Keratinocyte (primary cell): ENCODE data around the gene DRAP1. TPM values are rescaled to one million over a fixed set of nuclear protein-coding genes. Genes with fewer than 3 reads are reported as not detected.

ENCODE experiments used
- DNase-seq: peaks from one replicate; pipeline ENCODE4 v3.0.0-alpha.2; 2011; ENCODE audit warnings: low read depth, missing footprints, low spot score
- FAIRE-seq: peaks from 2 replicates; lab custom pipeline; 2011; peaks lifted over from hg19 to GRCh38; lab: Jason Lieb, UNC
- H2AFZ ChIP-seq: 2 replicates; pipeline ENCODE4 v1.6.0; 2012; ENCODE audit warnings: low read length, control low read depth, inconsistent platforms; ENCODE audit not compliant: control insufficient read depth
- H3K27ac ChIP-seq: 2 replicates; pipeline ENCODE4 v1.5.1; 2011; ENCODE audit warnings: low read length; ENCODE audit not compliant: control insufficient read depth, insufficient read depth
- H3K27me3 ChIP-seq: 3 replicates; pipeline ENCODE4 v1.6.0; 2011; ENCODE audit warnings: low read length; ENCODE audit not compliant: control insufficient read depth, insufficient read depth; ENCODE audit errors: extremely low read depth
- H3K36me3 ChIP-seq, 2 experiments: 2 replicates in 1 of 2; 3 replicates in 1 of 2; pipeline ENCODE4 v1.5.1; 2011; ENCODE audit warnings: low read length in 2 of 2, mild to moderate bottlenecking in 1 of 2; ENCODE audit not compliant: control insufficient read depth in 2 of 2, insufficient read depth in 2 of 2; ENCODE audit errors: extremely low read depth in 1 of 2
- H3K4me1 ChIP-seq: 3 replicates; pipeline ENCODE4 v1.5.1; 2011; ENCODE audit warnings: low read length; ENCODE audit not compliant: control insufficient read depth, insufficient read depth; ENCODE audit errors: extremely low read depth
- H3K4me2 ChIP-seq: 3 replicates; pipeline ENCODE4 v1.6.0; 2011; ENCODE audit warnings: low read depth, low read length; ENCODE audit not compliant: control insufficient read depth, insufficient read depth; ENCODE audit errors: extremely low read depth
- H3K4me3 ChIP-seq, 3 experiments: fragments of 200-600 bp in 1 of 3; sonication (generic) in 1 of 3; 2 replicates in 2 of 3; 3 replicates in 1 of 3; pipeline ENCODE4 v1.5.1; 2011 to 2016; ENCODE audit warnings: low read length in 3 of 3, mild to moderate bottlenecking in 3 of 3, control low read depth in 2 of 3, inconsistent platforms in 1 of 3, low read depth in 1 of 3, mixed read lengths in 1 of 3, mixed run types in 1 of 3, moderate library complexity in 1 of 3; ENCODE audit not compliant: control insufficient read depth in 2 of 3, insufficient read depth in 2 of 3; ENCODE audit errors: extremely low read depth in 1 of 3
- H3K79me2 ChIP-seq: 2 replicates; pipeline ENCODE4 v1.6.0; 2012; ENCODE audit warnings: low read length; ENCODE audit not compliant: control insufficient read depth, insufficient read depth
- H3K9ac ChIP-seq: 3 replicates; pipeline ENCODE4 v1.6.0; 2011; ENCODE audit warnings: low read length; ENCODE audit not compliant: control insufficient read depth, insufficient read depth; ENCODE audit errors: extremely low read depth
- H3K9me1 ChIP-seq: 3 replicates; pipeline ENCODE4 v1.6.0; 2011; ENCODE audit warnings: low read length; ENCODE audit not compliant: control insufficient read depth, insufficient read depth; ENCODE audit errors: extremely low read depth
- H3K9me3 ChIP-seq: 2 replicates; pipeline ENCODE4 v1.5.1; 2012; ENCODE audit warnings: low read depth, low read length; ENCODE audit not compliant: control insufficient read depth
- H4K20me1 ChIP-seq: 3 replicates; pipeline ENCODE4 v1.6.0; 2011; ENCODE audit warnings: low read length; ENCODE audit not compliant: control insufficient read depth, insufficient read depth; ENCODE audit errors: extremely low read depth
- EZH2 ChIP-seq: IDR thresholded peaks from one replicate; pipeline ENCODE4 v1.6.1; 2012; ENCODE audit warnings: inconsistent platforms, mild to moderate bottlenecking, low read length, moderate library complexity
- dilution Hi-C: fragments of 300-500 bp; cut with MboI; formaldehyde crosslinking; loops from one replicate; pipeline ENCODE4 v1.7.0; 2020; ENCODE audit warnings: low sequenced_read_pairs; ENCODE audit not compliant: extremely low pct_ligation_motif_present
- polyA plus RNA-seq, 5 experiments: library from polyadenylated mRNA; depleted of rRNA in 3 of 5; stranded (reverse) in 3 of 5; stranded (forward) in 1 of 5; unstranded in 1 of 5; fragments of >200 nt; gene quantifications; 1 replicate in 1 of 5; 2 replicates in 3 of 5; 3 replicates in 1 of 5; pipeline versions ENCODE4 v1.2.1 to v1.2.3, GENCODE V29; 2011 to 2012; ENCODE audit warnings: missing spikeins in 2 of 5, low read depth in 1 of 5, low replicate concordance in 1 of 5
- TF ChIP-seq, protein P1 (sequence below), 3 experiments: IDR thresholded peaks in 1 of 3; conservative IDR thresholded peaks in 1 of 3; optimal IDR thresholded peaks in 1 of 3; 2 replicates in 2 of 3; 3 replicates in 1 of 3; pipeline versions ENCODE3 to v1.5.1; 2011; ENCODE audit warnings: low read length in 3 of 3, mild to moderate bottlenecking in 3 of 3, moderate library complexity in 2 of 3, control low read depth in 1 of 3, inconsistent platforms in 1 of 3; ENCODE audit not compliant: insufficient read depth in 2 of 3; ENCODE audit errors: extremely low read depth in 1 of 3

DRAP1 gene
- polyA plus RNA-seq, 1 donor (not counting 4 experiments of a cell fraction or from before 2014, with no cell fraction given): 135 TPM

DNA sequence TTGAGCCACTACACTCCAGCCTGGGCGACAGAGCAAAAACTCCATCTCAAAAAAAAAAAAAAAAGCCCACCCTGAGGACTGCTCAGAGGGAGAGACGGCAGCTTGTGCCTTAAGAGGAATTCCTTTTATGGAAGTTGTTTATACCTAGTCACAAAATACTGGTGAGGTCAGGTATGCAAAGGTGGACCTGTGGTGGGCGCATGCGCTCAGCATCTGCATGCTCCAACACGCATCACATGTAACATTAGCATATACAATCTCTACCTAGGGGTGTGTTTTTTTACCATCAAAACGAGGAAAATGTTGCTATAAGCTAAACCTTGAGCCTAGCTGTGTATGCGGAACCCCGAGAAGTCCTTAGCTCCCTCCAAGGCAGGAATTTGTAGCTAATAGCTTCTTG lies 35.5 kb downstream of the DRAP1 start:
- Histone ChIP-seq H3K4me1 (peaks cover 5% of the 10 kb centered on the region), H2AFZ (peak overlapping the region; percentile 36), H3K9me3 (no peaks in the 10 kb centered on the region), H3K9me1 (no peaks in the 10 kb centered on the region), H4K20me1 (no peaks in the 10 kb centered on the region), H3K27me3 (no peaks in the 10 kb centered on the region), H3K4me3 (no peak overlapping the region), H3K4me2 (peak overlapping the region; percentile 22), H3K36me3 (no peaks in the 10 kb centered on the region), H3K27ac (no peak overlapping the region), H3K79me2 (no peaks in the 10 kb centered on the region), H3K9ac (no peak overlapping the region)
- DNase-seq (no peak), FAIRE-seq (no peak)
- TF ChIP-seq, protein P1, sequence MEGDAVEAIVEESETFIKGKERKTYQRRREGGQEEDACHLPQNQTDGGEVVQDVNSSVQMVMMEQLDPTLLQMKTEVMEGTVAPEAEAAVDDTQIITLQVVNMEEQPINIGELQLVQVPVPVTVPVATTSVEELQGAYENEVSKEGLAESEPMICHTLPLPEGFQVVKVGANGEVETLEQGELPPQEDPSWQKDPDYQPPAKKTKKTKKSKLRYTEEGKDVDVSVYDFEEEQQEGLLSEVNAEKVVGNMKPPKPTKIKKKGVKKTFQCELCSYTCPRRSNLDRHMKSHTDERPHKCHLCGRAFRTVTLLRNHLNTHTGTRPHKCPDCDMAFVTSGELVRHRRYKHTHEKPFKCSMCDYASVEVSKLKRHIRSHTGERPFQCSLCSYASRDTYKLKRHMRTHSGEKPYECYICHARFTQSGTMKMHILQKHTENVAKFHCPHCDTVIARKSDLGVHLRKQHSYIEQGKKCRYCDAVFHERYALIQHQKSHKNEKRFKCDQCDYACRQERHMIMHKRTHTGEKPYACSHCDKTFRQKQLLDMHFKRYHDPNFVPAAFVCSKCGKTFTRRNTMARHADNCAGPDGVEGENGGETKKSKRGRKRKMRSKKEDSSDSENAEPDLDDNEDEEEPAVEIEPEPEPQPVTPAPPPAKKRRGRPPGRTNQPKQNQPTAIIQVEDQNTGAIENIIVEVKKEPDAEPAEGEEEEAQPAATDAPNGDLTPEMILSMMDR (optimal IDR thresholded peaks at IDR 0.05 in 1 of 3, IDR thresholded peaks at IDR 0.05 in 1 of 3, conservative IDR thresholded peaks at IDR 0.05 in 1 of 3; ENCODE audit: extremely low read depth in 1 of 3, insufficient read depth in 2 of 3, low read length in 3 of 3): no peak
- TF ChIP-seq EZH2: no peak
- dilution Hi-C loops: no loop called here

DNA sequence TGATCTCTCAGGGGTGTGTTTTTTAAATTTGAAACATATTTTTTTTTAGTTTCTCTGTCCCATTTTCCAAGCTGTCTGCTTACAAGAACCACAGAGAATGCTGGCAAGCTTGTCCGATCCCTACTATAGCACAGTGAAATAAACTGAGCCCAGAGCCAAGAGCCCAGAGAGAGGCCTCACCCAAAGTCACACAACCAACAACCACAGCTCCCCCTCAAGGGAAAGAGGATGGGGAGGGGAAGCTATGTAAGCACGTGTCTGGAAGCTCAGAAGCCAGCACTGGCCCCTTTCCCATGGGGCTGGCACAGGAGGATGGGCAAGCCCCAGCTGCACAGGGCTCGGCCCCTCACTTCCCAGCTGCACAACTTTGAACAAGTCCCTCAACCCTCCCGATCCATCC lies 39.1 kb downstream of the DRAP1 start:
- Histone ChIP-seq H3K36me3 (no peaks in the 10 kb centered on the region), H4K20me1 (no peaks in the 10 kb centered on the region), H3K9ac (no peak overlapping the region), H3K4me3 (no peak overlapping the region), H2AFZ (no peak overlapping the region), H3K27me3 (no peaks in the 10 kb centered on the region), H3K9me3 (no peaks in the 10 kb centered on the region), H3K4me2 (no peak overlapping the region), H3K4me1 (peaks cover 12% of the 10 kb centered on the region), H3K27ac (no peak overlapping the region), H3K79me2 (peaks cover 17% of the 10 kb centered on the region), H3K9me1 (no peaks in the 10 kb centered on the region)
- DNase-seq (no peak), FAIRE-seq (no peak)
- dilution Hi-C loops: no loop called here
- TF ChIP-seq, protein P1 (optimal IDR thresholded peaks at IDR 0.05 in 1 of 3, IDR thresholded peaks at IDR 0.05 in 1 of 3, conservative IDR thresholded peaks at IDR 0.05 in 1 of 3; ENCODE audit: extremely low read depth in 1 of 3, insufficient read depth in 2 of 3, low read length in 3 of 3): no peak
- TF ChIP-seq EZH2: no peak
